Endometrium (tissue), 2 donors: ENCODE data around the gene NUB1.

Experiments
- FAIRE-seq: peaks from 2 replicates; lab custom pipeline; 2012; peaks lifted over from hg19 to GRCh38; lab: Jason Lieb, UNC
- donor health status: control.
- donor health status: control.

The NUB1 gene

DNA sequence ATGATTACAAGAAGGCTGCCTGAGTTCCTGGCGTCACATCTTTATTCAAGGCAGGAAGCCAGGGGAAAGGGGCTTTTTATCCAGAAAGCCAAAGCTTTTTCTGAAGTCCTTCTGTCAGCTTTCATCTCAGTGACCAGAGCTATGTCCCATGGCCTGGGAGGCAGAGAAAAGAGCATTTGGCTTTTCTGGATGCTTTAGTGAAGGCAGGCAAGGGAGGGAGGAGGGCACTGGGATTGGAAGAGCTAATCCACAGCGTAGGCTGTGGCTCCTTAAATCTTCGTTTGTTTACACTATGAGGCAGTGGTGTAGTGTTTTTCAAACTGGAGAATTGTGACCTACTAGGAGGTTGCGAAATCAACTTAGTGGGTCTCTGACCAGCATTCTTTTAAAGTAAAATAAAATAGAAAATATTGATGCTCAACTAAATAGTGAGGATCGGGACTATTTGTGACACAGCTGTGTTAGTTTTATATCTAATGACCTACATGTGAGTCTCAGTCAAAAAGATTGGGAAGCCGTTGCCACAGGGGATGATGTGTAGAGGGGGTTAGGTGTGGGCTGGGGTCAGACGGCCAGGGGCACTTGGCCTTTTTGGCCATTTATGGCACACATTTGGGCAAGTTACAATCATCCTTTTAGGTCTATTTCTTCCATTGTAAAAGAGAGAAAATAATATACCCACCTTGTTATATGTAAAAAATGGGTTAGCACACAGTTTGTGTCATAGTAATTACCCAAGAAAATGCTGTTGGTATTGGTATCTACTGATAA is 84.2 kb downstream of the NUB1 start:
- FAIRE-seq: peak; percentile 85

- peak; percentile 8 for FAIRE-seq
These were observed 84.9 kb downstream of the NUB1 start for GRCh38 chr7:151426441-151426903.

DNA sequence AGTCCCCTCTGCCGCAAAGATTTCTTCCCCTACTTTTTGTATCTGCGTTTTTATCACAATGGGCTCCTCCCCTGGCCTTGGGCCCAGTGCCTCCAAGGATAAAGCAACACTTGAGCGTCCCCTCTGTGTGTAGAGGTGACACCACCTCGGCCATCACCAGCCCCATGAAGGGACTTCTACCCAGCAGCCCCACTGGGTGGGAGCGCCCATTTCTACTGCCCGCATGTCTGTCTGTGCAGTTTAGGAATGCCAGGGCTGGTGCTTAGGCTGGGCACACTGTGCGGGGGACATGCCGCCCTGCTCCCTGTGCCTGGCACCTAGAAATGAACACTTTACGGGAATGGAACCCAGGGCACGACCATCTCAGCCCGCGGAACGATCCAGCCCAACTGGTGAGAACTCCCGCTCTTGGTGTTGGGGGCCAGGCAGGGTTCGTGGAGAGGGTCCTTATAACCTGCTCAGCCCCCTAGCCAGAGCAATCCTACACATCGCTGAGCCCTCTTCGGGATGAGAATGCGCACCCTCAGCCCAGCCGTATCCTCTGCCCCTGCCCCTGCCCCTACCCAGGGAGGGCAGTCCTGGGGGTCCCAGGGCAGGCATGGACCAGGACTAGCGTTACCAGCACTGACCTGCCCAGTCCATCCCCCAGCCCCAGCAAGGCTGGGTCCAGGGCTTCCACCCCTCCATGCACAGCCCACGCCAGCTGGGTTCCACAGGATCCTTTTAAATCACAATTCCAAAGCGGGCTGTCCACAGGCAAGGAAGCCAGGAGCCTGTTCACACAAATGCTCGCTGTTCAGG is 85.5 kb downstream of the NUB1 start:
- FAIRE-seq: no peak

GRCh38 chr7:151427705-151428377 is 86.2 kb downstream of the NUB1 start:
- peak; percentile 53 for FAIRE-seq
